Suprapubic skin (tissue), 4 donors: ENCODE results near the gene P2RY8. TPM values are rescaled to one million over a fixed set of nuclear protein-coding genes. Genes with fewer than 3 reads are reported as not detected.
A peak's percentile ranks its signal among the peaks of the same experiment; 100 is the strongest.

ENCODE experiments used
- DNase-seq, 2 donors: peaks; one replicate each; pipeline ENCODE4 v3.0.0-alpha.2; 2019; ENCODE audit warnings: low spot score in 2 of 2
- H3K27ac ChIP-seq: fragments of 200-600 bp; sonication (generic); one replicate; pipeline ENCODE4 v1.5.1; 2019
- H3K27me3 ChIP-seq: fragments of 200-600 bp; sonication (generic); one replicate; pipeline ENCODE4 v1.5.1; 2019
- H3K36me3 ChIP-seq: fragments of 200-600 bp; sonication (generic); one replicate; pipeline ENCODE4 v1.5.1; 2019
- H3K4me1 ChIP-seq: fragments of 200-600 bp; sonication (generic); one replicate; pipeline ENCODE4 v1.5.1; 2019
- H3K4me3 ChIP-seq: fragments of 200-600 bp; sonication (generic); one replicate; pipeline ENCODE4 v1.5.1; 2019; ENCODE audit warnings: mild to moderate bottlenecking
- H3K9me3 ChIP-seq: fragments of 200-600 bp; sonication (generic); one replicate; pipeline ENCODE4 v1.5.1; 2019
- CTCF ChIP-seq, 2 donors: fragments of 200-600 bp in 1 of 2; fragments of 450-650 bp in 1 of 2; sonication (generic) in 1 of 2; IDR thresholded peaks; one replicate each; pipeline ENCODE4 v1.5.1; 2016 to 2019; ENCODE audit warnings: antibody characterized with exemption in 2 of 2, mild to moderate bottlenecking in 1 of 2, moderate library complexity in 1 of 2
- EP300 ChIP-seq: sonication (generic); formaldehyde crosslinking; IDR thresholded peaks from one replicate; pipeline ENCODE4 v1.6.1; 2017; ENCODE audit warnings: antibody characterized with exemption
- POLR2A ChIP-seq, 2 donors: fragments of 450-650 bp; IDR thresholded peaks; one replicate each; pipeline ENCODE4 v1.6.1; 2017; ENCODE audit warnings: antibody characterized with exemption in 2 of 2, mild to moderate bottlenecking in 2 of 2, moderate library complexity in 2 of 2
- POLR2AphosphoS5 ChIP-seq, 3 donors: sonication (generic); formaldehyde crosslinking; IDR thresholded peaks; one replicate each; pipeline ENCODE4 v1.6.1; 2017; ENCODE audit warnings: antibody characterized with exemption in 3 of 3
- WGBS: methylation state at CpG from one replicate; pipeline ENCODE4 v1.1.5; 2018; 5-methylcytosine and 5-hydroxymethylcytosine counted together
- total RNA-seq, 4 donors: library from RNA; depleted of rRNA; stranded (reverse); fragments of >200 nt; gene quantifications; one replicate each; pipeline ENCODE4 v1.1.0, GENCODE V29; 2016

Gene P2RY8
- total RNA-seq, 4 donors from 2014 or later = 0.25 TPM; not detected in 3

GRCh38 chrX:1422135-1422465, 114.9 kb downstream of the P2RY8 start:
- no peaks in the 10 kb centered on the region for H3K9me3 ChIP-seq
- no peaks in the 10 kb centered on the region for H3K27me3 ChIP-seq
- no peak overlapping the region for H3K4me3 ChIP-seq
- TF ChIP-seq POLR2AphosphoS5 (IDR thresholded peaks at IDR 0.05) = no peak
- no peak for TF ChIP-seq POLR2A (IDR thresholded peaks at IDR 0.05)
- no peak for TF ChIP-seq EP300
- peaks cover 63% of the 10 kb centered on the region for H3K36me3 ChIP-seq
- DNase-seq = no peak
- H3K4me1 ChIP-seq = no peaks in the 10 kb centered on the region
- 91% methylated on average over 4 of the region's 4 CpGs for WGBS
- H3K27ac ChIP-seq = no peak overlapping the region

DNA sequence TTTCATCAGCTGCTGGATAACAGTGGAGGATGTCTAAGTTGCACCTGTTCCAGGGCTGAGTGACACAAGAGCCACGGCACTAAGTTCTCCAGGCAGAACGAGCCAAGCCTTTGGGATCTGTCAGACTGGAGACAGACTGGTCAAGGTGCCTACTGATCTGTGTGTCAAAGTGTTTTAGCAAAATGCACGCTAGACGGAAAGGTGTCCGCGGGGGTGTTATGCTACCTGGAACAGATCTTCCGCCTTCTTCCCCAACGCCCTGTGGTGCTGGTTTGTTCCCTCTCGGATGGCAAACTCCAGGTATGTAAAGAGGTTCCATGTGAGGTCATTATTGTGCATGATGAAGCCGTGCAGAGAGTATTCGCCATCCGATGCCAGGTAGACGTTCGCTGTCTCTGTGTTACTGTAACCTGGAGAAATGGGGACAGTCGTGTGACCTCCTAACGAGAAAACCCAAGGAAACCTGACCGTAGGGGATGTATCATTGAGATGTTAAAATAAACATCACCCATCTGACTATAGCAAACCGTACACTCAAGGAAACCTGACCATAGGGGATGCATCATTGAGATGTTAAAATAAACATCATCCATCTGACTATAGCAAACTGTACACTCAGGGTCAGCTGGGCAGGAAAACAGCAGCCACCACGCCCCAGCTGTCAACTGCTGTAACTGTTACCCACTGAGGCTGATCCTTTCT, 115.4 kb downstream of the P2RY8 start:
- DNase-seq = peak; percentile 24 to 34
- Histone ChIP-seq H3K9me3 (no peaks in the 10 kb centered on the region), H3K27me3 (no peaks in the 10 kb centered on the region), H3K4me1 (no peaks in the 10 kb centered on the region), H3K4me3 (no peak overlapping the region), H3K36me3 (peaks cover 65% of the 10 kb centered on the region), H3K27ac (no peak overlapping the region)
- TF ChIP-seq POLR2A (IDR thresholded peaks at IDR 0.05) (no peak), POLR2AphosphoS5 (IDR thresholded peaks at IDR 0.05) (no peak), CTCF (IDR thresholded peaks at IDR 0.05) (no peak), EP300 (no peak)
- 96% methylated on average over 19 of the region's 19 CpGs for WGBS

DNA sequence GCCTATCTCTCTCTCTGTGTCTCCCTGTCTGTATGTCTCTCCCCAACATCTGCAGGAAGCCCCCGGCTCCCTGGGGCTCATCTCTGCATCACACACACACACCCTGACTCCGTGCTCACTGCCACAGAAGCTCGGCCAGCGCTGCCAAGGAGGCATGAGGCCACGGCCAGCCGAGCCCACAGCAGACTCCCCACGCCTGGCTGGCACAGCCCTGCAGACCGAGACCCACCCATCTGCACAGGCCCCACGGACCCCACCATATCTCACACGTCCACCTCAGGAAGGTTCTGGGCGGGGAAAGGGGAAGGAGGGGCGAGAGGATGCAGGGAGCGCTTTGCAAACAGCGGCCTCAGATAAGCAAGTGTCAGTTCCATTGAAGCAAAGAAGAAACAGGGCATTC, 116.6 kb downstream of the P2RY8 start:
- 81% methylated on average over 14 of the region's 14 CpGs for WGBS

GRCh38 chrX:1419545-1420355, 117.2 kb downstream of the P2RY8 start:
- H3K36me3 ChIP-seq = peaks cover 65% of the 10 kb centered on the region

More for the DNA sequence above, 116.6 kb downstream of the P2RY8 start:
- Histone ChIP-seq H3K27me3 (no peaks in the 10 kb centered on the region), H3K9me3 (no peaks in the 10 kb centered on the region), H3K4me3 (no peak overlapping the region), H3K4me1 (no peaks in the 10 kb centered on the region), H3K36me3 (peaks cover 68% of the 10 kb centered on the region), H3K27ac (no peak overlapping the region)
- TF ChIP-seq CTCF (IDR thresholded peaks at IDR 0.05) = no peak
- TF ChIP-seq POLR2AphosphoS5 (IDR thresholded peaks at IDR 0.05) = no peak
- TF ChIP-seq POLR2A (IDR thresholded peaks at IDR 0.05) = no peak
- no peak for TF ChIP-seq EP300
- peak; percentile 55 to 71 for DNase-seq

GRCh38 chrX:1418901-1419544, 118.0 kb downstream of the P2RY8 start:
- peak; percentile 46 to 75 for DNase-seq
- H3K36me3 ChIP-seq = peaks cover 72% of the 10 kb centered on the region
- no peaks in the 10 kb centered on the region for H3K4me1 ChIP-seq
- no peak overlapping the region for H3K27ac ChIP-seq
- TF ChIP-seq EP300 (no peak), POLR2AphosphoS5 (IDR thresholded peaks at IDR 0.05) (no peak), POLR2A (IDR thresholded peaks at IDR 0.05) (no peak)
- no peaks in the 10 kb centered on the region for H3K9me3 ChIP-seq
- H3K27me3 ChIP-seq = no peaks in the 10 kb centered on the region
- H3K4me3 ChIP-seq = no peak overlapping the region
- 91% methylated on average over 15 of the region's 29 CpGs for WGBS

More at GRCh38 chrX:1419545-1420355, 117.2 kb downstream of the P2RY8 start:
- peak; percentile 39 to 61 for DNase-seq
- 87% methylated on average over 16 of the region's 19 CpGs for WGBS
- Histone ChIP-seq H3K4me3 (no peak overlapping the region), H3K9me3 (no peaks in the 10 kb centered on the region), H3K27ac (no peak overlapping the region), H3K4me1 (no peaks in the 10 kb centered on the region), H3K27me3 (no peaks in the 10 kb centered on the region)
- TF ChIP-seq POLR2A (IDR thresholded peaks at IDR 0.05) (no peak), EP300 (no peak), POLR2AphosphoS5 (IDR thresholded peaks at IDR 0.05) (no peak), CTCF (IDR thresholded peaks at IDR 0.05) (no peak)
